GM18951 (cell line): Measurements from ENCODE around the gene CTNNA1.
"Not testable (repeated sequence)": the region's sequence is repeated elsewhere in the genome, so short reads cannot be mapped to it uniquely, and the experiment has no call there.

Experiments
- POLR2A ChIP-seq: IDR thresholded peaks from 4 replicates; pipeline ENCODE4 v1.6.1; 2011; ENCODE audit warnings: mild to moderate bottlenecking; ENCODE audit not compliant: insufficient read length, insufficient read depth; ENCODE audit errors: extremely low read depth
- in situ Hi-C: fragments of 300-500 bp; cut with MboI; formaldehyde crosslinking; loops from one replicate; pipeline ENCODE4 v1.12.0; 2022; ENCODE audit warnings: low sequenced_read_pairs, mixed read lengths, inconsistent platforms; ENCODE audit not compliant: unreplicated experiment

Gene CTNNA1, protein sequence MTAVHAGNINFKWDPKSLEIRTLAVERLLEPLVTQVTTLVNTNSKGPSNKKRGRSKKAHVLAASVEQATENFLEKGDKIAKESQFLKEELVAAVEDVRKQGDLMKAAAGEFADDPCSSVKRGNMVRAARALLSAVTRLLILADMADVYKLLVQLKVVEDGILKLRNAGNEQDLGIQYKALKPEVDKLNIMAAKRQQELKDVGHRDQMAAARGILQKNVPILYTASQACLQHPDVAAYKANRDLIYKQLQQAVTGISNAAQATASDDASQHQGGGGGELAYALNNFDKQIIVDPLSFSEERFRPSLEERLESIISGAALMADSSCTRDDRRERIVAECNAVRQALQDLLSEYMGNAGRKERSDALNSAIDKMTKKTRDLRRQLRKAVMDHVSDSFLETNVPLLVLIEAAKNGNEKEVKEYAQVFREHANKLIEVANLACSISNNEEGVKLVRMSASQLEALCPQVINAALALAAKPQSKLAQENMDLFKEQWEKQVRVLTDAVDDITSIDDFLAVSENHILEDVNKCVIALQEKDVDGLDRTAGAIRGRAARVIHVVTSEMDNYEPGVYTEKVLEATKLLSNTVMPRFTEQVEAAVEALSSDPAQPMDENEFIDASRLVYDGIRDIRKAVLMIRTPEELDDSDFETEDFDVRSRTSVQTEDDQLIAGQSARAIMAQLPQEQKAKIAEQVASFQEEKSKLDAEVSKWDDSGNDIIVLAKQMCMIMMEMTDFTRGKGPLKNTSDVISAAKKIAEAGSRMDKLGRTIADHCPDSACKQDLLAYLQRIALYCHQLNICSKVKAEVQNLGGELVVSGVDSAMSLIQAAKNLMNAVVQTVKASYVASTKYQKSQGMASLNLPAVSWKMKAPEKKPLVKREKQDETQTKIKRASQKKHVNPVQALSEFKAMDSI

DNA sequence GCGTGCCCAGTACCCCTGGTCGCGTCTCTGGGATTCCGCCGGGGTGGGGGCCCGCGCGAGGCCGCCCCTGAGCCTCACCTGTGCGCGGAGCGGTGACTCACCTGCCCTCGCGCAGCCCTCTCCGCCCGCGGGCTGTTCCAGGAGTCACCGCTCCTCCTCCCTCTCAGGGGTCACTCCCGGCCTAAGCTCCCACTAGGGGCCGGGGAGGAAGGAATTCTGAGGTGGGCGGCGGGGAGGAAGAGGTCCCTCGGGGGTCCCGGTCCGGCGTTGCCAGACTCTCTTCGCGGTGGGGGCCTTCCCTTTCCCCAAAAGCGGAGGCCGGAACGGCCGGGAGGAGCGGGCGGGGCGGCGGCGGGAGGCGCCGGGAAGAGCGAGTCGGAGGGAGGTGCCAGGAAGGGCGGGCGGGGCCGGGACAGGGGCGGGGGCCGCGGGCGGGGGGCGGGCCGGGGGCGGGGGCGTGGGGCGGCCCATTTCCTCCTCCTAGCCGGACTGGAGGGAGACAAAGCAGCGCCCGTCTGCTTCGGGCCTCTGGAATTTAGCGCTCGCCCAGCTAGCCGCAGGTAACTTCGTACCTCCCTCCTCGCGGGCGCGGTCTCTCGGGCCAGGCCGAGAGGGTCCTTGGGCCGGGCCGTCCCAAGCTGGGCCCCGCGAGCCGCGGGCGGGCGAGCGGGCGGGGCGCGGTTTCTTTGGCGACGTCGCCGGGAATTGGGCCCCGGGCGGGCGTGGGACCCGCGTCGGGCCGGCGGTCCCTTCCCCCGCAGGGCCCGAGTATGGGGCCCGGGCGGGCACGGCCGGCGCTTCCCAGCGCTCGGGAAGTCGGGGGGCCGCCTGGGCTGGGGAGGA is at the start of gene CTNNA1:
Gene CTNNA1, plus strand, starts transcription at position 475 of the 843 bp plus-strand sequence. CDS start 28,500 bp downstream, outside the sequence.
- in situ Hi-C loops, result no loop called here
- peak; percentile 72 for TF ChIP-seq POLR2A

- in situ Hi-C loops, result not testable (repeated sequence)
Measured at GRCh38 chr5:138703777-138704176, 49.4 kb upstream of the CTNNA1 start.

GRCh38 chr5:138705007-138705406 is 48.2 kb upstream of the CTNNA1 start:
- TF ChIP-seq POLR2A, result no peak
- in situ Hi-C loops, result no loop called here

DNA sequence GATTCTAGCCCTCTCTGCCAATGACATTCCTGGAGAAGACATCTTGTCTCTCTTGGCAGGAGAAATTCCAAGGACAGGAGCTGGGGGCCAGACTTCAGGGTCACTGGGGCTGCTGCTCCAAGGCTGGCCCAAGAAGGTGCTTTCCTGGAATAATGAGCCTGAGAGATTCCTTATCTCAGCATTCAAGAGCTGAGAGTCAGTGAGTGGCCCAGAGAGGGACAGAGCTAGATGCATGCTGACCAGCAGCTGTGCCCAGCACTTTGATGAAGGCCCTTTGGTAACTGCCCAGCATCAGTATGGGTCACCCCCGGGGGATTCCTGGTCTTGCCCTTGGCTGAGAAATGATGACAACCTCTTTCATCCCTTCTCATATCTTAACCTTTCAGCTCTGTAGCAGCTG is 47.7 kb upstream of the CTNNA1 start:
- in situ Hi-C loops, result no loop called here

GRCh38 chr5:138706655-138707480 is 46.4 kb upstream of the CTNNA1 start:
- TF ChIP-seq POLR2A, result no peak
- in situ Hi-C loops, result no loop called here

More for the DNA sequence above, 47.7 kb upstream of the CTNNA1 start:
- no peak for TF ChIP-seq POLR2A

GRCh38 chr5:138708791-138709190 is 44.4 kb upstream of the CTNNA1 start:
- no peak for TF ChIP-seq POLR2A
- in situ Hi-C loops, result no loop called here

DNA sequence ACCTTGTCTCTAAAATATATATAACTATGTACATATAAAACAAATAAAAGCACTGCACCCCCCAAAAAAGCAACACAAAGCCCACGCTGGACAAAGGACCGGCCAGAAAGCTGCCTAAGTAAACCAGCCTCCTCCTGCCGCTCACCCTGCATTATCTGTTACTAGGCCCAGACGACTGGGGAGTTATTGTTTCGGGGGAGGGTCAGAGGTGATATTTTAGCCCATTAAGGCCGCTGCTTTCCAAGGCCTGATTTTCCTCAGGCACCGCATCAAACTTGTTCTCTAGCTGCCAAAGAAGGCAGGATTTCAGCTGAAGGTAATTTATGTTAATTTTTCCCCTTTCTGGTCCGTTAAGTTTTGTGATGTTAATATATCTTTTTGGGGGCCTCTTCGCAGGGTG is 44.0 kb upstream of the CTNNA1 start:
- no peak for TF ChIP-seq POLR2A
- in situ Hi-C loops, result no loop called here

- no peak for TF ChIP-seq POLR2A
- in situ Hi-C loops, result no loop called here
Measured at GRCh38 chr5:138711087-138711486, 42.1 kb upstream of the CTNNA1 start.

DNA sequence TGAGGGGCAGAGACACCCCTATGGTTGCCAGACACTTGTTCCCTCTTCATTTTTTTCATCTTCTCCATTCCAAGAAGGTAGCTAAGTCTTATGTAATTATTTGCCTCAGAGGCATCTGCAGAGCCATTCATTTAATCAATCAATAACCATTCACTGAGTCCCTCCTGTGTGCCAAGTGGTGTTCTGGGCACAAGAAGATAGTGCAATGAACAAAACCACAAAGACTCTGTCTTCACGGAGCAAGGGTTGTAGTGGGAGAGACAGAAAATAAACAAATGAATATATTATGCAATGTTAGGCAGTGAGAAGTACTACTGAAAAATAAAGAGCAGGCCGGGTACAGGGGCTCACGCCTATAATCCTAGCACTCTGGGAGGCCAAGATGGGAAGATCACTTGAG is 41.4 kb upstream of the CTNNA1 start:
- in situ Hi-C loops, result no loop called here
- TF ChIP-seq POLR2A, result no peak

- in situ Hi-C loops, result no loop called here
- TF ChIP-seq POLR2A, result no peak
Measured at GRCh38 chr5:138712324-138712723, 40.9 kb upstream of the CTNNA1 start.

- in situ Hi-C loops, result no loop called here
Measured at GRCh38 chr5:138712791-138713190, 40.4 kb upstream of the CTNNA1 start.

DNA sequence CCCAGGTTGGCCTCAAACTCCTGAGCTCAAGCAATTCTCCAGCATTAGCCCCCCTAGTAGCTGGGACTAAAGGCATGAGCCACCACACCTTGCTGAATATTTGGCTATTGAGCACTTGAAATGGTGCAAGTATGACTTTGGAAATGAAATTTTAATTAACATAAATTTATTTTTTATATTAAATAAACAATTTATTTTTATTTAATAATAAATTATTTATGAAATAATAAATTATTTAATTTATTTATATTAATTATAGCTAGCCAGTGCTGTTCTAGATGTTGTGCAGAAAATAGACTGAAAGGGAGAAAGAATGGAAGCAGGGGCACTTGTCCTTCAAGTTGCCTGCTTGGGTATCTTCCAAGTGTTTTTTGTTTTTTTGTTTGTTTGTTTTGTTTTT is 40.0 kb upstream of the CTNNA1 start:
- in situ Hi-C loops, result no loop called here
- TF ChIP-seq POLR2A, result no peak

More at GRCh38 chr5:138712791-138713190, 40.4 kb upstream of the CTNNA1 start:
- no peak for TF ChIP-seq POLR2A
